GM23338 (cell line): ENCODE results near the gene LCNL1. TPM values are rescaled to one million over a fixed set of nuclear protein-coding genes. Genes with fewer than 3 reads are reported as not detected.

Experiments
- ATAC-seq: fragments of 200-7000 bp; cut with Tn5 transposase; 3 replicates; pipeline ENCODE4 v1.9.1; 2020
- DNase-seq: peaks from one replicate; pipeline ENCODE4 v3.0.0-alpha.2; 2015; ENCODE audit warnings: low spot score
- H2AFZ ChIP-seq: fragments of 200-600 bp; sonication (generic); 2 replicates; pipeline ENCODE4 v1.8.0; 2016; ENCODE audit warnings: antibody characterized with exemption, mild to moderate bottlenecking, moderate library complexity
- H3F3A ChIP-seq: fragments of 200-600 bp; sonication (generic); replicated peaks from 2 replicates; pipeline ENCODE4 v1.8.0; 2017; ENCODE audit warnings: antibody characterized with exemption, mixed run types, low read depth
- H3K27ac ChIP-seq: fragments of 200-600 bp; sonication (generic); 2 replicates; pipeline ENCODE4 v1.6.1; 2016; ENCODE audit warnings: low read depth
- H3K27me3 ChIP-seq: fragments of 200-600 bp; sonication (generic); 2 replicates; pipeline ENCODE4 v1.8.0; 2016; ENCODE audit warnings: mild to moderate bottlenecking, mixed run types, moderate library complexity; ENCODE audit not compliant: insufficient read depth
- H3K36me3 ChIP-seq: fragments of 200-600 bp; sonication (generic); 2 replicates; pipeline ENCODE4 v1.8.0; 2016; ENCODE audit warnings: mild to moderate bottlenecking; ENCODE audit not compliant: insufficient read depth
- H3K4me1 ChIP-seq: fragments of 200-600 bp; sonication (generic); 2 replicates; pipeline ENCODE4 v1.8.0; 2016; ENCODE audit warnings: mild to moderate bottlenecking, moderate library complexity; ENCODE audit not compliant: insufficient read depth
- H3K4me2 ChIP-seq: fragments of 200-600 bp; sonication (generic); 2 replicates; pipeline ENCODE4 v1.7.1; 2017; ENCODE audit warnings: mixed run types
- H3K4me3 ChIP-seq: fragments of 200-600 bp; sonication (generic); 2 replicates; pipeline ENCODE4 v1.6.1; 2016; ENCODE audit warnings: mixed run types
- H3K79me2 ChIP-seq: fragments of 200-600 bp; sonication (generic); replicated peaks from 2 replicates; pipeline ENCODE4 v1.8.0; 2017; ENCODE audit warnings: mild to moderate bottlenecking; ENCODE audit not compliant: insufficient read depth
- H3K9me2 ChIP-seq: fragments of 200-600 bp; sonication (generic); 2 replicates; pipeline ENCODE4 v1.8.0; 2017; ENCODE audit not compliant: insufficient read depth
- H4K20me1 ChIP-seq: fragments of 200-600 bp; sonication (generic); replicated peaks from 2 replicates; pipeline ENCODE4 v1.8.0; 2017; ENCODE audit warnings: mild to moderate bottlenecking; ENCODE audit not compliant: insufficient read depth
- H3K27ac Mint-ChIP-seq: 2 replicates; pipeline ENCODE4 v1.8.0; 2020; ENCODE audit warnings: inconsistent platforms, mild to moderate bottlenecking, moderate library complexity, mixed read lengths
- H3K27me3 Mint-ChIP-seq: 3 replicates; pipeline ENCODE4 v1.8.0; 2022; ENCODE audit warnings: low read depth, mild to moderate bottlenecking, moderate library complexity, mixed read lengths, inconsistent platforms; ENCODE audit not compliant: insufficient read depth, poor library complexity
- H3K36me3 Mint-ChIP-seq: 3 replicates; pipeline ENCODE4 v1.8.0; 2021; ENCODE audit warnings: low read depth, mild to moderate bottlenecking, inconsistent platforms, moderate library complexity, mixed read lengths
- H3K4me1 Mint-ChIP-seq: 3 replicates; pipeline ENCODE4 v1.8.0; 2020; ENCODE audit warnings: mild to moderate bottlenecking, inconsistent platforms, mixed read lengths
- H3K4me3 Mint-ChIP-seq: 3 replicates; pipeline ENCODE4 v1.8.0; 2021; ENCODE audit warnings: moderate library complexity, mild to moderate bottlenecking, inconsistent platforms, mixed read lengths
- H3K9me3 Mint-ChIP-seq: 3 replicates; pipeline ENCODE4 v1.8.0; 2020; ENCODE audit warnings: moderate library complexity, mild to moderate bottlenecking, inconsistent platforms, mixed read lengths
- CREB1 ChIP-seq: fragments of 250-450 bp; sonication (Bioruptor Pico); IDR thresholded peaks from 2 replicates; pipeline ENCODE4 v1.5.0; 2020; ENCODE audit warnings: low read depth, mild to moderate bottlenecking, moderate library complexity
- JUNB ChIP-seq: IDR thresholded peaks from one replicate; pipeline ENCODE4 v1.6.1; 2016; ENCODE audit warnings: antibody characterized with exemption; ENCODE audit not compliant: unreplicated experiment
- REST ChIP-seq: IDR thresholded peaks from one replicate; pipeline ENCODE4 v1.6.1; 2018; ENCODE audit warnings: antibody characterized with exemption; ENCODE audit not compliant: unreplicated experiment
- STAT1 ChIP-seq: IDR thresholded peaks from one replicate; pipeline ENCODE4 v1.6.1; 2016; ENCODE audit warnings: antibody characterized with exemption; ENCODE audit not compliant: unreplicated experiment
- ZNF114 ChIP-seq: fragments of 250-450 bp; sonication (Bioruptor Pico); IDR thresholded peaks from 2 replicates; pipeline ENCODE4 v1.5.0; 2020; ENCODE audit warnings: mild to moderate bottlenecking, moderate library complexity
- ZNF462 ChIP-seq: fragments of 250-450 bp; sonication (Bioruptor Pico); IDR thresholded peaks from 2 replicates; pipeline ENCODE4 v1.5.0; 2020; ENCODE audit warnings: mild to moderate bottlenecking, moderate library complexity
- polyA plus RNA-seq: library from polyadenylated mRNA; unstranded; fragments of >200 nt; fragmentation: Nextera tagmentation; extraction: Ambion mirVana; gene quantifications from 2 replicates; pipeline ENCODE4 v1.2.1, GENCODE V29; 2016
- total RNA-seq: library from RNA; depleted of rRNA; stranded (reverse); fragments of >200 nt; shearing (Covaris generic); gene quantifications from 2 replicates; pipeline ENCODE4 v1.2.3, GENCODE V29; 2014
- TF ChIP-seq, protein P1 (sequence below), 2 experiments: fragments of 200-600 bp in 1 of 2; sonication (generic) in 1 of 2; conservative IDR thresholded peaks; 2 replicates each; pipeline versions ENCODE4 v1.5.1 to v1.6.1; 2016 to 2017; ENCODE audit warnings: antibody characterized with exemption in 2 of 2, low read depth in 2 of 2, mild to moderate bottlenecking in 2 of 2, moderate library complexity in 1 of 2

Gene LCNL1
- total and polyA plus RNA-seq, 2 experiments from 2014 or later = 0.11 TPM; not detected in 1

GRCh38 chr9:137023157-137023556 is 40.4 kb downstream of the LCNL1 start:
- H3K36me3 Mint-ChIP-seq = no peaks in the 10 kb centered on the region
- no peak overlapping the region for H3K27ac ChIP-seq
- H2AFZ ChIP-seq = no peak overlapping the region
- no peak overlapping the region for H3K4me3 ChIP-seq
- peaks cover 7% of the 10 kb centered on the region; the same call in 1 of the 2 replicates for H3K4me1 ChIP-seq
- H3K4me1 Mint-ChIP-seq = no peaks in the 10 kb centered on the region; the same call in 2 of the 3 replicates
- no peak overlapping the region for H3K4me2 ChIP-seq
- H4K20me1 ChIP-seq = no peaks in the 10 kb centered on the region
- H3K27me3 Mint-ChIP-seq = peaks cover 18% of the 10 kb centered on the region
- TF ChIP-seq REST (no peak), JUNB (no peak), ZNF114 (no peak), CREB1 (CRISPR knock-in tag) (no peak), ZNF462 (no peak), STAT1 (no peak)
- TF ChIP-seq, protein P1, sequence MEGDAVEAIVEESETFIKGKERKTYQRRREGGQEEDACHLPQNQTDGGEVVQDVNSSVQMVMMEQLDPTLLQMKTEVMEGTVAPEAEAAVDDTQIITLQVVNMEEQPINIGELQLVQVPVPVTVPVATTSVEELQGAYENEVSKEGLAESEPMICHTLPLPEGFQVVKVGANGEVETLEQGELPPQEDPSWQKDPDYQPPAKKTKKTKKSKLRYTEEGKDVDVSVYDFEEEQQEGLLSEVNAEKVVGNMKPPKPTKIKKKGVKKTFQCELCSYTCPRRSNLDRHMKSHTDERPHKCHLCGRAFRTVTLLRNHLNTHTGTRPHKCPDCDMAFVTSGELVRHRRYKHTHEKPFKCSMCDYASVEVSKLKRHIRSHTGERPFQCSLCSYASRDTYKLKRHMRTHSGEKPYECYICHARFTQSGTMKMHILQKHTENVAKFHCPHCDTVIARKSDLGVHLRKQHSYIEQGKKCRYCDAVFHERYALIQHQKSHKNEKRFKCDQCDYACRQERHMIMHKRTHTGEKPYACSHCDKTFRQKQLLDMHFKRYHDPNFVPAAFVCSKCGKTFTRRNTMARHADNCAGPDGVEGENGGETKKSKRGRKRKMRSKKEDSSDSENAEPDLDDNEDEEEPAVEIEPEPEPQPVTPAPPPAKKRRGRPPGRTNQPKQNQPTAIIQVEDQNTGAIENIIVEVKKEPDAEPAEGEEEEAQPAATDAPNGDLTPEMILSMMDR (conservative IDR thresholded peaks at IDR 0.05; ENCODE audit: low read depth in 2 of 2) = no peak
- H3K9me3 Mint-ChIP-seq = no peaks in the 10 kb centered on the region
- H3K4me3 Mint-ChIP-seq = no peak overlapping the region
- H3K27me3 ChIP-seq = peaks cover 11% of the 10 kb centered on the region
- no peak for ATAC-seq
- no peaks in the 10 kb centered on the region for H3K9me2 ChIP-seq
- H3F3A ChIP-seq = 0 out of 2 replicates have a peak, but pooled peaks cover 3% of the 10 kb centered on the region
- no peaks in the 10 kb centered on the region for H3K36me3 ChIP-seq
- H3K79me2 ChIP-seq = no peaks in the 10 kb centered on the region
- no peak overlapping the region for H3K27ac Mint-ChIP-seq
- DNase-seq = no peak
